DND-41 (cell line): Measurements from ENCODE around the gene SPOCD1.
A peak's percentile ranks its signal among the peaks of the same experiment; 100 is the strongest.
"Not testable (repeated sequence)": the region's sequence is repeated elsewhere in the genome, so short reads cannot be mapped to it uniquely, and the experiment has no call there.

Source experiments
- ATAC-seq: fragments of 200-7000 bp; cut with Tn5 transposase; 3 replicates; pipeline ENCODE4 v1.9.1; 2021; ENCODE audit warnings: low read depth; ENCODE audit not compliant: insufficient read depth
- DNase-seq: peaks from one replicate; pipeline ENCODE4 v3.0.0-alpha.2; 2020
- H2AFZ ChIP-seq: 2 replicates; pipeline ENCODE4 v1.6.0; 2012; ENCODE audit warnings: low read depth, low read length
- H3K27ac ChIP-seq: 2 replicates; pipeline ENCODE4 v1.5.1; 2012; ENCODE audit warnings: low read length, inconsistent platforms
- H3K27me3 ChIP-seq: fragments of 200-600 bp; sonication (generic); 2 replicates; pipeline ENCODE4 v1.6.0; 2012; ENCODE audit warnings: low read length, mild to moderate bottlenecking, inconsistent platforms; ENCODE audit not compliant: insufficient read depth, poor library complexity
- H3K36me3 ChIP-seq: 2 replicates; pipeline ENCODE4 v1.5.1; 2012; ENCODE audit warnings: low read length, inconsistent platforms; ENCODE audit not compliant: insufficient read depth
- H3K4me1 ChIP-seq: 2 replicates; pipeline ENCODE4 v1.5.1; 2012; ENCODE audit warnings: mild to moderate bottlenecking, low read length; ENCODE audit not compliant: insufficient read depth
- H3K4me2 ChIP-seq: 2 replicates; pipeline ENCODE4 v1.6.0; 2012; ENCODE audit warnings: mild to moderate bottlenecking, moderate library complexity, low read length, inconsistent platforms; ENCODE audit not compliant: insufficient read depth
- H3K4me3 ChIP-seq, 2 experiments: fragments of 200-600 bp in 1 of 2; shearing (Covaris generic) in 1 of 2; 2 replicates each; pipeline ENCODE4 v1.5.1; 2012 to 2016; ENCODE audit warnings: inconsistent platforms in 2 of 2, low read length in 2 of 2, mild to moderate bottlenecking in 2 of 2, low read depth in 1 of 2, moderate library complexity in 1 of 2
- H3K79me2 ChIP-seq: 2 replicates; pipeline ENCODE4 v1.6.0; 2012; ENCODE audit warnings: low read length, inconsistent platforms; ENCODE audit not compliant: insufficient read depth
- H3K9ac ChIP-seq: 2 replicates; pipeline ENCODE4 v1.6.0; 2012; ENCODE audit warnings: low read depth, mild to moderate bottlenecking, inconsistent platforms, low read length, moderate library complexity
- H3K9me3 ChIP-seq: 2 replicates; pipeline ENCODE4 v1.5.1; 2012; ENCODE audit warnings: low read length, moderate library complexity, mild to moderate bottlenecking, inconsistent platforms; ENCODE audit not compliant: insufficient read depth, severe bottlenecking
- H4K20me1 ChIP-seq: 2 replicates; pipeline ENCODE4 v1.6.0; 2012; ENCODE audit warnings: low read length; ENCODE audit not compliant: insufficient read depth
- CTCF ChIP-seq: IDR thresholded peaks from 2 replicates; pipeline ENCODE4 v1.5.1; 2012; ENCODE audit warnings: borderline replicate concordance, low read length, moderate library complexity, mild to moderate bottlenecking; ENCODE audit not compliant: poor library complexity, severe bottlenecking; ENCODE audit errors: extremely low read depth
- EZH2 ChIP-seq: IDR thresholded peaks from 3 replicates; pipeline ENCODE4 v1.6.1; 2012; ENCODE audit warnings: borderline replicate concordance, low read depth, mild to moderate bottlenecking, moderate library complexity, low read length, inconsistent platforms; ENCODE audit not compliant: severe bottlenecking

Gene SPOCD1

DNA sequence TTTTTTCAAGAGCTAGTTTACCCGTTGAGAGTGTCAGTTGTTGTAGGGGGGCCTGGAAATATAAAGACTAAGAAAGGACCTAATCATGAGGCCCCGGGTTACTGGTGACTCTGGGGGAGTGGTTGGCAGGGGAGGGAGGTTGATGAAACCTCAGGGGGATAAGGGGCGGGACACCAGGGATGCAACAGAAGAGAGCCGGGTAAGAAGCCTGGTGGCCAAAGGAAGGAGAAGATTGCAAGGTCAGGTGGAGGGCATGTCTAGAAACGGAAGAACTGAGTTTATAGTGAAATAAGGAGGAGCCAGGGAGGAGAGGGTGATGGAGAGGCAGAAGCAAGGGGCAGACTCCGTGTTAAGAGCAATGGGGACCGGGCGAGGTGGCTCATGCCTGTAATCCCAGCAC, 12.5 kb upstream of the SPOCD1 start:
- Histone ChIP-seq H3K4me2 (no peak overlapping the region), H3K9ac (no peak overlapping the region; the same call in 1 of the 2 replicates), H2AFZ (no peak overlapping the region), H3K27ac (peak overlapping the region; percentile 79), H3K79me2 (no peaks in the 10 kb centered on the region), H3K4me1 (peaks cover 41% of the 10 kb centered on the region), H4K20me1 (no peaks in the 10 kb centered on the region), H3K27me3 (no peaks in the 10 kb centered on the region), H3K36me3 (no peaks in the 10 kb centered on the region), H3K9me3 (no peaks in the 10 kb centered on the region), H3K4me3 (no peak overlapping the region)
- TF ChIP-seq EZH2: no peak
- DNase-seq (peak; percentile 72), ATAC-seq (peak; percentile 39)

GRCh38 chr1:31823780-31824179, 8.0 kb upstream of the SPOCD1 start:
- no peak overlapping the region for H3K9ac ChIP-seq
- H3K27me3 ChIP-seq: no peaks in the 10 kb centered on the region
- DNase-seq (no peak), ATAC-seq (no peak)
- TF ChIP-seq EZH2: no peak
- TF ChIP-seq CTCF: no peak
- no peak overlapping the region; the same call in 1 of the 2 replicates for H3K27ac ChIP-seq
- no peaks in the 10 kb centered on the region for H4K20me1 ChIP-seq
- no peaks in the 10 kb centered on the region for H3K9me3 ChIP-seq
- H3K4me1 ChIP-seq: peaks cover 33% of the 10 kb centered on the region
- no peak overlapping the region for H3K4me2 ChIP-seq
- no peaks in the 10 kb centered on the region for H3K79me2 ChIP-seq
- no peak overlapping the region for H3K4me3 ChIP-seq
- H3K36me3 ChIP-seq: no peaks in the 10 kb centered on the region
- H2AFZ ChIP-seq: no peak overlapping the region

GRCh38 chr1:31822766-31823165, 6.9 kb upstream of the SPOCD1 start:
- H4K20me1 ChIP-seq: no peaks in the 10 kb centered on the region
- no peak overlapping the region for H3K4me2 ChIP-seq
- H2AFZ ChIP-seq: no peak overlapping the region
- DNase-seq (no peak), ATAC-seq (no peak)
- H3K27me3 ChIP-seq: no peaks in the 10 kb centered on the region
- no peaks in the 10 kb centered on the region for H3K9me3 ChIP-seq
- H3K4me1 ChIP-seq: peaks cover 23% of the 10 kb centered on the region
- TF ChIP-seq EZH2 (no peak), CTCF (no peak)
- H3K27ac ChIP-seq: peak overlapping the region; percentile 11; the same call in 1 of the 2 replicates
- no peak overlapping the region for H3K9ac ChIP-seq
- no peaks in the 10 kb centered on the region for H3K36me3 ChIP-seq
- no peak overlapping the region for H3K4me3 ChIP-seq
- H3K79me2 ChIP-seq: no peaks in the 10 kb centered on the region

DNA sequence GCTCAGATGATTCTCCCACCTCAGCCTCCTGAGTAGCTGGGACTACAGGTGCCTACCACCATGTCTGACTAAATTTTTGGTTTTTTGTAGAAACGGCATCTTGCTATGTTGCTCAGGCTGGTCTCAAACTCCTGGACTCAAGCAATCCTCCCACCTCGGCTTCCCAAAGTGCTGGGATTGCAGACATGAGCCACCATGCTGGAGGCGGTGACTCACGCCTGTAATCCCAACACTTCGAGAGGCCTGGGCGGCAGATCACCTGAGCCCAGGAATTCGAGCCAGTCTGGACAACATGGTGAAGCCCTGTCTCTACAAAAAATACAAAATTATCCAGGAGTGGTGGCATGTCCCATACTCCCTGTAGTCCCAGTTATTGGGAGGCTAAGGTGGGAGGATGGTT, 4.4 kb upstream of the SPOCD1 start:
- not testable (repeated sequence) for H2AFZ ChIP-seq, H3K27me3 ChIP-seq, H3K4me1 ChIP-seq, H4K20me1 ChIP-seq, H3K36me3 ChIP-seq, ATAC-seq, H3K9me3 ChIP-seq, H3K79me2 ChIP-seq, H3K9ac ChIP-seq, DNase-seq, H3K4me2 ChIP-seq, H3K4me3 ChIP-seq, H3K27ac ChIP-seq
